ENCODE results near the gene HACD4. TPM values are rescaled to one million over a fixed set of nuclear protein-coding genes. Genes with fewer than 3 reads are reported as not detected.

Gene HACD4
- total RNA-seq, 2 donors from 2014 or later, result 0.99 to 1.8 TPM

- H3K9me3 ChIP-seq, result no peaks in the 10 kb centered on the region
- DNase-seq (no peak), ATAC-seq (no peak)
- H3K27ac ChIP-seq, result no peak overlapping the region
- TF ChIP-seq, protein P1, sequence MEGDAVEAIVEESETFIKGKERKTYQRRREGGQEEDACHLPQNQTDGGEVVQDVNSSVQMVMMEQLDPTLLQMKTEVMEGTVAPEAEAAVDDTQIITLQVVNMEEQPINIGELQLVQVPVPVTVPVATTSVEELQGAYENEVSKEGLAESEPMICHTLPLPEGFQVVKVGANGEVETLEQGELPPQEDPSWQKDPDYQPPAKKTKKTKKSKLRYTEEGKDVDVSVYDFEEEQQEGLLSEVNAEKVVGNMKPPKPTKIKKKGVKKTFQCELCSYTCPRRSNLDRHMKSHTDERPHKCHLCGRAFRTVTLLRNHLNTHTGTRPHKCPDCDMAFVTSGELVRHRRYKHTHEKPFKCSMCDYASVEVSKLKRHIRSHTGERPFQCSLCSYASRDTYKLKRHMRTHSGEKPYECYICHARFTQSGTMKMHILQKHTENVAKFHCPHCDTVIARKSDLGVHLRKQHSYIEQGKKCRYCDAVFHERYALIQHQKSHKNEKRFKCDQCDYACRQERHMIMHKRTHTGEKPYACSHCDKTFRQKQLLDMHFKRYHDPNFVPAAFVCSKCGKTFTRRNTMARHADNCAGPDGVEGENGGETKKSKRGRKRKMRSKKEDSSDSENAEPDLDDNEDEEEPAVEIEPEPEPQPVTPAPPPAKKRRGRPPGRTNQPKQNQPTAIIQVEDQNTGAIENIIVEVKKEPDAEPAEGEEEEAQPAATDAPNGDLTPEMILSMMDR (IDR thresholded peaks at IDR 0.05), result no peak
- TF ChIP-seq POLR2A (IDR thresholded peaks at IDR 0.05), result no peak
- WGBS, 2 donors, result 92 to 97% methylated on average over 1 of the region's 1 CpG
- no peak overlapping the region for H3K4me3 ChIP-seq
- intact Hi-C loops (cut with DNase I), result no loop called here
- H3K4me1 ChIP-seq, result no peaks in the 10 kb centered on the region
- H3K27me3 ChIP-seq, result no peaks in the 10 kb centered on the region
- no peaks in the 10 kb centered on the region for H3K36me3 ChIP-seq (replicated peaks in 1 of 2; ENCODE audit: insufficient read depth in 1 of 2, low read depth in 2 of 2)
Observed at GRCh38 chr9:20972684-20973083, 58.8 kb downstream of the HACD4 start.

DNA sequence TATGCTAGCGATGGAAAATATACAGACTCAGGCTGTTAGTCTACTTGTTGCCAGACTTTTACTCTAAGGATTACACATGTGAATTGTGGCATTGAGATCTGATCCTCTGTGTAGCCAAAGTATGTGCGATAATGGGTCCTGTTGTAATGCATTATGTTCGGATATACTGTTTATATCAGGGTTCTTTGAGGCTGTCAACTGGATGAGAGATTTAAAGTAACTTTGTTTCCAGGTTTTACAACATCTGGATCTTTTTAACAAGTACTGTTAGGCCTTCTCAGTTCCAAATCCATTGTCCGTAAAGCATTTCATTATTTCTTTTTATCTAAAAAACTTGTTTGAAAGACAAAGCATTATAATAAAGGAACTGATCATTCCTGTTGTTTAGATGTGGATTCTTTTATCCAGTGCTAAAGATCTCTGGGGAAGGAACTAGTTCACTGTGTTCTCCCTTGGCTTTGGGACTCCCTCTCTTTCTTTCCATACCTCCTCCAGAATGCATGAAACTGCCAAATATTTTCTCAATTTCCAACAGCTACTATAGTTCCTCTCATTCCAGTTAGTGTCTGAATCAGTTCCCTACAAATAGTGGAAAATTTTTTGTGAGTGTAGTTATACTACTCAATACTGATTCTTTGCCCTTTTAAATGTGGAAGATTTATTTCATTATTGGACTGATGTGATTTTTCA, 68.8 kb downstream of the HACD4 start:
- Histone ChIP-seq H3K4me1 (no peaks in the 10 kb centered on the region), H3K4me3 (no peak overlapping the region), H3K9me3 (peaks cover 0 to 3% (median 0%) of the 10 kb centered on the region in 3 donors), H3K27ac (no peak overlapping the region), H3K27me3 (no peaks in the 10 kb centered on the region), H3K36me3 (replicated peaks in 1 of 2; ENCODE audit: insufficient read depth in 1 of 2, low read depth in 2 of 2) (no peaks in the 10 kb centered on the region)
- ATAC-seq (no peak), DNase-seq (no peak)
- WGBS, 2 donors, result 91 to 93% methylated on average over 4 of the region's 4 CpGs
- intact Hi-C loops (cut with DNase I), result no loop called here
- TF ChIP-seq, protein P1 (IDR thresholded peaks at IDR 0.05), result no peak
- no peak for TF ChIP-seq POLR2A (IDR thresholded peaks at IDR 0.05)

- TF ChIP-seq, protein P1 (IDR thresholded peaks at IDR 0.05), result no peak
- TF ChIP-seq POLR2A (IDR thresholded peaks at IDR 0.05), result no peak
- no peaks in the 10 kb centered on the region for H3K4me1 ChIP-seq
- DNase-seq, result no peak
- intact Hi-C loops (cut with DNase I), result no loop called here
- H3K4me3 ChIP-seq, result no peak overlapping the region
- ATAC-seq, result no peak
- H3K27ac ChIP-seq, result no peak overlapping the region
- H3K9me3 ChIP-seq, result no peaks in the 10 kb centered on the region
- 76 to 92% methylated on average over 2 of the region's 2 CpGs for WGBS, 2 donors
- no peaks in the 10 kb centered on the region for H3K27me3 ChIP-seq
- peaks cover 0 to 6% of the 10 kb centered on the region in 2 donors for H3K36me3 ChIP-seq (replicated peaks in 1 of 2; ENCODE audit: insufficient read depth in 1 of 2, low read depth in 2 of 2)
Observed at GRCh38 chr9:20950707-20951106, 80.7 kb downstream of the HACD4 start.

Other genes with a start within 250 kb of the HACD4 start
- gene IFNB1, start 46.3 kb upstream of the HACD4 start, total RNA-seq, result not detected
- gene IFNW1, start 110.2 kb upstream of the HACD4 start, total RNA-seq, result not detected
- not detected for gene IFNA21, start 135.0 kb upstream of the HACD4 start, total RNA-seq
- gene IFNA4, start 155.9 kb upstream of the HACD4 start, total RNA-seq, result not detected
- gene IFNA7, start 170.6 kb upstream of the HACD4 start, total RNA-seq, result not detected
- gene IFNA10, start 175.5 kb upstream of the HACD4 start, total RNA-seq, result not detected
- not detected for gene IFNA16, start 185.7 kb upstream of the HACD4 start, total RNA-seq
- not detected for gene IFNA17, start 196.6 kb upstream of the HACD4 start, total RNA-seq
- not detected for gene IFNA14, start 208.4 kb upstream of the HACD4 start, total RNA-seq

Measured in body of pancreas (tissue), 4 donors.